ACHN (cell line): ENCODE measurements around the gene OGFOD1.
"Not testable (repeated sequence)": the region's sequence is repeated elsewhere in the genome, so short reads cannot be mapped to it uniquely, and the experiment has no call there.

ENCODE experiments used
- DNase-seq: peaks from one replicate; pipeline ENCODE4 v3.0.0-alpha.2; 2015
- in situ Hi-C: cut with HindIII; loops from 2 replicates; pipeline ENCODE4 v1.10.0; 2017; ENCODE audit warnings: low sequenced_read_pairs, low pct_ligation_motif_present, low pct_unique_long_range_greater_than_20kb

Gene OGFOD1

GRCh38 chr16:56470666-56471065 is 19.3 kb downstream of the OGFOD1 start:
- in situ Hi-C loops: no loop called here
- DNase-seq: no peak

- no peak for DNase-seq
- in situ Hi-C loops: no loop called here
These were observed 23.8 kb downstream of the OGFOD1 start for GRCh38 chr16:56475201-56475600.

GRCh38 chr16:56477096-56477878 is 25.9 kb downstream of the OGFOD1 start:
- DNase-seq: peak; percentile 81
- in situ Hi-C loops: no loop called here

GRCh38 chr16:56478281-56479049 is 27.1 kb downstream of the OGFOD1 start:
- in situ Hi-C loops: no loop called here
- DNase-seq: no peak

DNA sequence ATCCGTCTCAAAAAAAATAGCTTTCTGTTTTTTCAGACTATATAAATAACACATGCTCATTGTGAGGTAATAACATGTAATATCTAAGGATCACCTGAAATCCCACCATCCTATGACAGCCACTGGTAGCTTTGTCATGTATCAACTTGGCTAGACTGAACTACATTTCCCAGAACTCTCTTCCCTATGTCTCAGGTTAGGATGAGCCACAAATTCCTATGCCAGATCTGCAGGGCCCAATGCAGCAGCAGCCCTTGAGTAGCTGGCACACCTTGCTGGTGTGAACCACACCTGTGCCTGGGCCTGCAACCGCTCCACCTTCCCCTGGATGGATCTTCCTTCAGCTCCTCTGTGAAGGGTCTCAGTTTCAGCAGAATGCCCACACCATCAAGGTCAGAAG is 28.1 kb downstream of the OGFOD1 start:
- DNase-seq: no peak
- in situ Hi-C loops: no loop called here

DNA sequence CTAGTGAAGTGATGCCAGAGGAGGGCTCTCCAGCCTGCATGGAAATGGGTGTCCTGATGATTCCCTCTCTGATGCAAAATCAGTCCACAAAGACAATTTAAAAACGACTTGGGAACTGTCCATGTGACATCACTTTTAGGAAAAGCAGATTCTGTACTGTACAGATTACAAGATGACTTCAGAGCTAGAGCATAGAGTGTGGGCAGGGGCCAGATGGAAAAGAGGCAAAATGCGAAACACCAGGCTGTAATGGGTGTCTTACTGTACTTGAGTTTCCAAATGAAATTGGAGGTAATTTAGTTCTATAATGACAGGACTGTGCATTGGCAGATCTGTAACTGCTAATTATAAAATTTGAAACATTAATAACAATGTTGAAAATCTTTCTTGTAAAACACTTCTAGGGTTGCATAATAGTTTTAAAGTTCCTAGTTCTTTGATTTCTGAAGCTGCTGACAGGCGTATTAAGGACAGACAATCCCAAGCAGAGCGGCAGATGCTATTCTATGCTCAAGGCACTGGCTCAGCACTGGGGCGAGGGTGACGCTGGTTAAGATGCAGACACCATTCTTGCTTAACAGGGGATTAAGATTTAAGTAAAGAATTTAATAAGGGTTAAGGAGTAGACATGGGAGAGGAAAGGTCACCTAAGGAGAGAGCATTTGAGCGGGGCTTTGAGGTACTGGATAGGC is 29.6 kb downstream of the OGFOD1 start:
- DNase-seq: no peak
- in situ Hi-C loops: no loop called here

DNA sequence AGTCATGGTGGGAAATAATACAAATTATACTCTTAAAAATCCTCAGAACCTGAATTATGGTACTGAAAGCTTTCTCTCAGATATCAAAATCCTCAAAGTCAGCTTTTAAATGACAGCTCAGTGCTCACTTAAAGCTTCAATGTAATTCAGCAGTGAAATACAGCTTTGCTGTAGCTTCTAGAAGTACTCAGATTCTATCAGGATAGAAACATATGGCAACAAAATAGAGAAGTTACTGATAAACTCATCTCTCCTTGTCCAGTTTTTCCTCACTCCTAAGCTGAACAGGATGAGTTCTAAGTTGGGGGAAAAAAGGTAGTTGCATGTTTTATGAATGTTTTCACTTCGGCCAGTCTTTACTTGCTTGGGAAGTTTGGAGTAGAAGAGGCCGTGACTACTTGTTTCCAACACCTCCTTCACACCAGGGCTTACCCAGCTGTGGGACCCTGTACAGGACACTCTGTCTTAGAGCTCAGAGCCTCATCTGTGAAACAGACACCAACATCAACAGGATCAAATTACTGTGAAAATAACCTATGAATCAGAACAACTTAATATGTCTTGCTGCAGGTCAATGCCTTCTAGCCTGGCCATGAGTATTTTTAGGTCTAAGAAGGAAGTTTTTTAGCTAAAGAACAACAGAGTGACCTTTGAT is 30.2 kb downstream of the OGFOD1 start:
- in situ Hi-C loops: no loop called here

GRCh38 chr16:56482683-56483236 is 31.4 kb downstream of the OGFOD1 start:
- in situ Hi-C loops: no loop called here
- no peak for DNase-seq

More for the DNA sequence above, 30.2 kb downstream of the OGFOD1 start:
- no peak for DNase-seq

DNA sequence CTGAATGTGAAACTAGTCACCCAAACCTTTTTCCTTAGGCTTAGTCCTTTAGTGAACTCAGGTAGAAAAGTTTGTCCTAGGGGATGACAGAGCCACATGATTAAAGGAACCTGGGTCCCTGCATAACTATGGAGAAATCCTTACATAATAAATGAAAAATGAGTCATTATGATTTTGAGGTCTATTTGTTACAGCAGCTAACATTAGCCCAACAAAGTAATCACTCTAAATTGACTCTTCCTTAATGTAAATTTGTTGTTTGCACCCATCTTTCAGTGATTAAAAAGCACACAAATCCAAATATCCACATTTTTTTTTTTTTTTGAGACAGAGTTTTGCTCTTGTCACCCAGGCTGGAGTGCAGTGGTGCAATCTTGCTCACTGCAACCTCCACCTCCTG is 32.0 kb downstream of the OGFOD1 start:
- DNase-seq: no peak
- in situ Hi-C loops: no loop called here

DNA sequence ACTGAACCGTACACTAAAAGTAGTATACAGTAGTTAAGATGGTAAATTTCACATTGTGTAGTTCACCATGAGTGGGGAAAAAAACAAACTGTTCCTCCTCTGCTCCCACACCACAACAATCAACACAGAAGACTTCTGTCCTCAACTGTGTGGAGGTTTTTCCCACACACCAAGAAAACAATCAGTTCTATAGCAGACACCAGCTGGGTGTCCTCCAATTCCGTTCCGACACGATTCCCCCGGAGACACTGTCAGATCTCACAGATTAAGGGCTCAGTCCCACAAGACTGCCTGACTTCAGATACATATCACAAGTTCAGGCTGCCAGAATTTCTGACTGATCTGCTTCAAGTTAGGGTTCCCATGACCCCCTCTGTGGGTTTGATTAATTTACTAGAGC is 36.7 kb downstream of the OGFOD1 start:
- in situ Hi-C loops: no loop called here
- DNase-seq: no peak

DNA sequence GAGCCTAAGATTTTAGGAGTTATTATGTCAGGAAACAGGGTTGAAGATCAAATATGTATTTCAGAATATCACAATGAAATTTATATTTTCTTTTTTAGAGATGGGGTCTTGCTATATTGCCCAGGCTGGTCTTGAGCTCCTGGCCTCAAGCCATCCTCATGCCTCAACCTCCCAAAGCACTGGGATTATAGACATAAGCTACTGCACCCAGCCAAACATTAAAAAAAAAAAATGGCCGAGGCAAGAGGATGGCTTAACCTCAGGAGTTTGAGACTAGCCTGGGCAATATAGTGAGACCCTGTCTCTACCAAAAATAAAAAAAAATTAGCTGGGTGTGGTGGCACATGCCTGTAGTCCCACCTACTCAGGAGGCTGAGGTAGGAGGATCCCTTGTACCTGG is 37.5 kb downstream of the OGFOD1 start:
- in situ Hi-C loops, DNase-seq: not testable (repeated sequence)

GRCh38 chr16:56491657-56492261 is 40.4 kb downstream of the OGFOD1 start:
- DNase-seq: no peak
- in situ Hi-C loops: no loop called here

DNA sequence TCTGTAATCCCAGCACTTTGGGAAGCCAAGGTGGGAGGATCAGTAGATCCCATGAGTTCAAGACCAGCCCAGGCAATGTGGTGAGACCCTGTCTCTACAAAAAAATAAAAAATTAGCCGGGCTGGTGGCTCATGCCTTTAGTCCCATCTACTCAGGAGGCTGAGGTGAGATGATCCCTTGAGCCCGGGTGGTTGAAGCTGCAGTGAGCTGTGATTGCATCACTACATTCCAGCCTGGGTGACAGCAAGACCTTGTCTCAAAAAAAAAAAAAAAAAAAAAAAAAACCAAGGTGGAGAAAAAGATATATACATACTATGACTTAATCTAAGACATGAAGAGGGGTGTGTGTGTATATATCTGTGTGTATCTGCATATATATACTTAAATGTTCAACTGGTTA is 41.8 kb downstream of the OGFOD1 start:
- in situ Hi-C loops: no loop called here
- no peak for DNase-seq

GRCh38 chr16:56493815-56494214 is 42.5 kb downstream of the OGFOD1 start:
- DNase-seq: no peak
- in situ Hi-C loops: no loop called here

DNA sequence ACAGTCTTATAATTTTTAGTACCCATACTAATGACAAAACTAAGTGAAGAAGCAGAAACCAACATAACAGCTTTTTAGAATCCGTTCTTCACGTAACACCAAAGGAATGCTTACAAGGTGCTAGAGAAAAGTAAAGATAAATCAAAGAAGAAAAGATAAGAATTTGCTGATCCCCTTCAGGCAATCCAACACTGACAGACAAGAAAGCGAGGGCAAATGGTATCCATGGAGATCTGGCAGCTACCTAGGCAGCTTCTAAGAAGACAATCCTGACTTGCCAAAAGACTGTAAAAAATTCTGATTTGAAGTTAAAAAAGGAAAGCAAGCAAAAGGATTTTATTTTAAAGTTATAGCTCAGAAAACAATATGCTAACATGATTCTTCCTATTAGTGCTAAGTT is 53.8 kb downstream of the OGFOD1 start:
- in situ Hi-C loops: no loop called here

DNA sequence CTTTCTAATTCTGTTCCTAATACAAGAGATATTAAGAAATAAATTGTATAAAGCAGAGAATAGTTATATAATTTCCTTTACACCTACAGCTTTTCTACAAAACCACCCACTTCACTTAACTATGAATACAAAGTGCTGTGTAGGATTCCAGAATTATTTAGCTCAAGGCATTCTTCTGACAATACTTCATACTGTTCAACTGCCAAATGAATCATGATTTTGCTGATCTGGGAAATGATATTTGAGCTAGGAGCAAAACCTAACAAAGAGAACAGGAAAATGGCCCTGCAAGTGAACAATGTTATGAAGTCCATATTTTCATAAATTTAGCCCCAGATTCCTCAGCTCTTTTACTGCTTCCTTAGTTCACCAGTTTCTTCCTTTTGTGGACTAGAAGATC is 55.6 kb downstream of the OGFOD1 start:
- in situ Hi-C loops: no loop called here
- no peak for DNase-seq

More for the DNA sequence above, 53.8 kb downstream of the OGFOD1 start:
- DNase-seq: no peak

- in situ Hi-C loops: no loop called here
- no peak for DNase-seq
These were observed 59.2 kb downstream of the OGFOD1 start for GRCh38 chr16:56510544-56510943.

GRCh38 chr16:56512025-56512424 is 60.7 kb downstream of the OGFOD1 start:
- no peak for DNase-seq
- in situ Hi-C loops: no loop called here
